Measurements from ENCODE around the gene ASS1.

DNA sequence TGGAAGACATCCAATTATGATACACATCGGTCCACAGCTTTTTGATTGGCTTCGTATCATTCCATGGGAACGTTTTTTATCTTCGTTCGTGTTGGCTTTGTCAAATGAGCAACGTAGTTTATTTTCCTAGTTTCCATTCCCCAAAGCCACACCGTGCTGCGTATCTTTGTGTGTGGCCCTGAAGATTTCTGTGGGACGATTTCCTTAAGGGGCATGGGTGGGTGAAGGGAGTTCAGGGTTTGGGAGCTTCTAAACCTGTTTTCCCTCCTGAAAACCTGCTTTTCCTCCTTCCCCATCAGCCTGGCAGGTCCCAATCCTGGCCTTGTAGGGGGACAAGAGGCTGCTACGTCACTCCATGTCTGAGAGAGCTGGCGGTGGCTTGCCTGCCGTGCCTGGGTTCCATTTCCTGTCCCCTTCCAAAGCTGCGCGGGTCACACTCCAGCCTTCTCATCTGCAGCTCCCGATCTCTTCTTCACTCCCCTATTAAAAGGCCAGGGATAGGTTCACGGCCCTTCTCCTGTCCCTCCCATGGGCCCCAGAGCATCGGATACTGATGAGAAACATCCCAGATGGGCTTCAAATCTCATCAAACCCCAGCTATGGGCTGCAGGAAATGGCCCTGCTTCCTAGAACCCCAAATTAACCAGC, 23.5 kb upstream of the ASS1 start:
- TF ChIP-seq CTCF (IDR thresholded peaks at IDR 0.05) (no peak), POLR2A (IDR thresholded peaks at IDR 0.05) (no peak)
